ENCODE measurements around the gene S100A12.
A peak's percentile ranks its signal among the peaks of the same experiment; 100 is the strongest.

Gene S100A12

GRCh38 chr1:153365696-153366095 is 9.7 kb downstream of the S100A12 start:
- no peak for DNase-seq

- no peak for DNase-seq
Measured at GRCh38 chr1:153364766-153365666, 10.4 kb downstream of the S100A12 start.

- no peak for DNase-seq
Measured at GRCh38 chr1:153364156-153364555, 11.3 kb downstream of the S100A12 start.

- DNase-seq, result no peak
Measured at GRCh38 chr1:153363641-153364040, 11.8 kb downstream of the S100A12 start.

GRCh38 chr1:153362187-153362775 is 13.1 kb downstream of the S100A12 start:
- DNase-seq, result no peak

GRCh38 chr1:153361480-153362109 is 13.8 kb downstream of the S100A12 start:
- DNase-seq, result no peak

- DNase-seq, result no peak
Measured at GRCh38 chr1:153360592-153361479, 14.6 kb downstream of the S100A12 start.

GRCh38 chr1:153360190-153360589 is 15.2 kb downstream of the S100A12 start:
- DNase-seq, result no peak

GRCh38 chr1:153359241-153359640 is 16.2 kb downstream of the S100A12 start:
- DNase-seq, result peak; percentile 69

- no peak for DNase-seq
Measured at GRCh38 chr1:153358691-153358975, 16.8 kb downstream of the S100A12 start.

GRCh38 chr1:153357853-153358690 is 17.3 kb downstream of the S100A12 start, which contains the start of gene S100A9:
Gene S100A9 (plus strand): TSS chr1:153357854. CDS start chr1:153358284, 430 bp downstream.
- no peak for DNase-seq

- DNase-seq, result peak; percentile 86
Measured at GRCh38 chr1:153357076-153357852, 18.2 kb downstream of the S100A12 start.

GRCh38 chr1:153356392-153357075 is 18.9 kb downstream of the S100A12 start:
- DNase-seq, result no peak

GRCh38 chr1:153355445-153356071 is 19.9 kb downstream of the S100A12 start:
- peak; percentile 81 for DNase-seq

- DNase-seq, result no peak
Measured at GRCh38 chr1:153354515-153355193, 20.8 kb downstream of the S100A12 start.

- DNase-seq, result no peak
Measured at GRCh38 chr1:153353226-153353947, 22.0 kb downstream of the S100A12 start.

GRCh38 chr1:153352523-153352922 is 22.9 kb downstream of the S100A12 start:
- peak; percentile 38 for DNase-seq

- DNase-seq, result no peak
Measured at GRCh38 chr1:153350321-153350957, 25.0 kb downstream of the S100A12 start.

Measured in NK-92 treated with Interleukin-12 subunit alpha and Interleukin-12 subunit beta, amount 100 ng/mL, for 24 hours (cell line).